Neural progenitor cell (in vitro differentiated cells): ENCODE data around the gene HINT3. TPM values are rescaled to one million over a fixed set of nuclear protein-coding genes. Genes with fewer than 3 reads are reported as not detected.
A peak's percentile ranks its signal among the peaks of the same experiment; 100 is the strongest.

Experiments
- DNase-seq: peaks from one replicate; pipeline ENCODE4 v3.0.0-alpha.2; 2016; ENCODE audit warnings: low spot score
- H2AFZ ChIP-seq: fragments of 200-600 bp; sonication (generic); replicated peaks from 2 replicates; pipeline ENCODE4 v1.6.1; 2016; ENCODE audit warnings: antibody characterized with exemption
- H3F3A ChIP-seq: fragments of 200-600 bp; sonication (generic); 2 replicates; pipeline ENCODE4 v1.6.1; 2016; ENCODE audit warnings: antibody characterized with exemption, low read depth
- H3K27ac ChIP-seq: fragments of 200-600 bp; sonication (generic); 2 replicates; pipeline ENCODE4 v1.5.1; 2016; ENCODE audit warnings: mild to moderate bottlenecking
- H3K27me3 ChIP-seq: fragments of 200-600 bp; sonication (generic); 2 replicates; pipeline ENCODE4 v1.6.1; 2016; ENCODE audit warnings: mild to moderate bottlenecking, moderate library complexity
- H3K36me3 ChIP-seq: fragments of 200-600 bp; sonication (generic); 2 replicates; pipeline ENCODE4 v1.5.1; 2016
- H3K4me1 ChIP-seq: fragments of 200-600 bp; sonication (generic); 2 replicates; pipeline ENCODE4 v1.6.1; 2016; ENCODE audit warnings: mixed run types
- H3K4me2 ChIP-seq: fragments of 200-600 bp; sonication (generic); 2 replicates; pipeline ENCODE4 v1.6.1; 2016
- H3K4me3 ChIP-seq: fragments of 200-600 bp; sonication (generic); 2 replicates; pipeline ENCODE4 v1.5.1; 2016
- H3K79me2 ChIP-seq: fragments of 200-600 bp; sonication (generic); 2 replicates; pipeline ENCODE4 v1.6.1; 2016; ENCODE audit warnings: low read depth
- H3K9ac ChIP-seq: fragments of 200-600 bp; sonication (generic); 2 replicates; pipeline ENCODE4 v1.6.1; 2016
- H3K9me3 ChIP-seq: fragments of 200-600 bp; sonication (generic); 2 replicates; pipeline ENCODE4 v1.5.1; 2016; ENCODE audit warnings: low read depth
- H4K20me1 ChIP-seq: fragments of 200-600 bp; sonication (generic); 2 replicates; pipeline ENCODE4 v1.6.1; 2016; ENCODE audit warnings: low read depth
- H3K27ac Mint-ChIP-seq: 3 replicates; pipeline ENCODE4 v1.8.0; 2021; ENCODE audit warnings: mixed read lengths
- H3K27me3 Mint-ChIP-seq: 2 replicates; pipeline ENCODE4 v1.8.0; 2022; ENCODE audit warnings: low read depth, mild to moderate bottlenecking, inconsistent platforms, moderate library complexity, mixed read lengths; ENCODE audit not compliant: insufficient read depth
- H3K36me3 Mint-ChIP-seq: 3 replicates; pipeline ENCODE4 v1.8.0; 2021; ENCODE audit warnings: mixed read lengths
- H3K4me1 Mint-ChIP-seq: 3 replicates; pipeline ENCODE4 v1.8.0; 2021; ENCODE audit warnings: mixed read lengths
- H3K4me3 Mint-ChIP-seq: 3 replicates; pipeline ENCODE4 v1.8.0; 2021; ENCODE audit warnings: mild to moderate bottlenecking, moderate library complexity, mixed read lengths
- H3K9me3 Mint-ChIP-seq: 3 replicates; pipeline ENCODE4 v1.8.0; 2020; ENCODE audit warnings: mixed read lengths
- EZH2 ChIP-seq: fragments of 200-600 bp; sonication (generic); IDR thresholded peaks from 2 replicates; pipeline ENCODE4 v1.6.1; 2017; ENCODE audit warnings: antibody characterized with exemption, mild to moderate bottlenecking, moderate library complexity
- EZH2phosphoT487 ChIP-seq: fragments of 200-600 bp; sonication (generic); IDR thresholded peaks from 2 replicates; pipeline ENCODE4 v1.6.1; 2017; ENCODE audit warnings: antibody characterized with exemption
- total RNA-seq: library from RNA; depleted of rRNA; stranded (reverse); fragments of >200 nt; gene quantifications from 2 replicates; pipeline ENCODE4 v1.2.3, GENCODE V29; 2015; ENCODE audit warnings: low replicate concordance
- TF ChIP-seq, protein P1 (sequence below): fragments of 200-600 bp; sonication (generic); IDR thresholded peaks from 2 replicates; pipeline ENCODE4 v1.5.1; 2017; ENCODE audit warnings: antibody characterized with exemption, mild to moderate bottlenecking

The HINT3 gene
- total RNA-seq, 1 donor from 2014 or later: 29.6 TPM

DNA sequence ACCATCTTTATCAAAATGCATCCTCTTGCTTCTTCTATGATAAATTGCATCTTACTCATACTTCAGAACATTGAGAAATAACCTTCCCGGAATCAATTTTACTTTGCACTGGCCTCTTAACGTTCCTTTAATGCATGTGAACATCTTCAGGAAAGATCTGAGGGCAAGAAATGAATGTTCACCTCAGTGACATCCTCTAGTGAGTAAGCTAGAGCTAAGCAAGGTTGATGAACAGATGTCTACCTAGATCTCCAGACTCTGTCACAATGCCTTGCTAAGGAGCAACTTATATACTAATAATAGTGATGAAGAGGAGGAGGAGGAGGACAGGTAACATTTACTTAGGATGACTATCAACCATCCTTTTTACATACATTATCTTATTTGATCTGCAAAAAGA, 16.8 kb upstream of the HINT3 start:
- Mint-ChIP-seq H3K36me3 (no peaks in the 10 kb centered on the region), H3K27ac (no peak overlapping the region)
- no peak for DNase-seq

GRCh38 chr6:125940247-125941041, 16.1 kb upstream of the HINT3 start:
- Histone ChIP-seq H3K4me3 (no peak overlapping the region), H3K4me1 (peaks cover 4% of the 10 kb centered on the region), H3K79me2 (no peaks in the 10 kb centered on the region), H3K9me3 (no peaks in the 10 kb centered on the region), H2AFZ (peak overlapping the region; percentile 9), H3F3A (no peaks in the 10 kb centered on the region), H3K27ac (no peak overlapping the region), H3K4me2 (no peak overlapping the region), H4K20me1 (no peaks in the 10 kb centered on the region), H3K9ac (no peak overlapping the region), H3K36me3 (no peaks in the 10 kb centered on the region), H3K27me3 (no peaks in the 10 kb centered on the region)
- Mint-ChIP-seq H3K9me3 (no peaks in the 10 kb centered on the region), H3K36me3 (no peaks in the 10 kb centered on the region), H3K4me3 (no peak overlapping the region), H3K27me3 (no peaks in the 10 kb centered on the region), H3K4me1 (no peaks in the 10 kb centered on the region), H3K27ac (no peak overlapping the region)
- DNase-seq: no peak
- no peak for TF ChIP-seq EZH2

More for the DNA sequence above, 16.8 kb upstream of the HINT3 start:
- H3K4me3 ChIP-seq: no peak overlapping the region
- no peak overlapping the region for H3K27ac ChIP-seq
- H3K9ac ChIP-seq: no peak overlapping the region
- H3K27me3 Mint-ChIP-seq: peaks cover 2% of the 10 kb centered on the region
- no peaks in the 10 kb centered on the region for H3K79me2 ChIP-seq
- no peaks in the 10 kb centered on the region for H3K27me3 ChIP-seq
- H3K4me1 Mint-ChIP-seq: no peaks in the 10 kb centered on the region
- no peaks in the 10 kb centered on the region for H3F3A ChIP-seq
- TF ChIP-seq, protein P1, sequence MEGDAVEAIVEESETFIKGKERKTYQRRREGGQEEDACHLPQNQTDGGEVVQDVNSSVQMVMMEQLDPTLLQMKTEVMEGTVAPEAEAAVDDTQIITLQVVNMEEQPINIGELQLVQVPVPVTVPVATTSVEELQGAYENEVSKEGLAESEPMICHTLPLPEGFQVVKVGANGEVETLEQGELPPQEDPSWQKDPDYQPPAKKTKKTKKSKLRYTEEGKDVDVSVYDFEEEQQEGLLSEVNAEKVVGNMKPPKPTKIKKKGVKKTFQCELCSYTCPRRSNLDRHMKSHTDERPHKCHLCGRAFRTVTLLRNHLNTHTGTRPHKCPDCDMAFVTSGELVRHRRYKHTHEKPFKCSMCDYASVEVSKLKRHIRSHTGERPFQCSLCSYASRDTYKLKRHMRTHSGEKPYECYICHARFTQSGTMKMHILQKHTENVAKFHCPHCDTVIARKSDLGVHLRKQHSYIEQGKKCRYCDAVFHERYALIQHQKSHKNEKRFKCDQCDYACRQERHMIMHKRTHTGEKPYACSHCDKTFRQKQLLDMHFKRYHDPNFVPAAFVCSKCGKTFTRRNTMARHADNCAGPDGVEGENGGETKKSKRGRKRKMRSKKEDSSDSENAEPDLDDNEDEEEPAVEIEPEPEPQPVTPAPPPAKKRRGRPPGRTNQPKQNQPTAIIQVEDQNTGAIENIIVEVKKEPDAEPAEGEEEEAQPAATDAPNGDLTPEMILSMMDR: no peak
- TF ChIP-seq EZH2phosphoT487: no peak
- no peak for TF ChIP-seq EZH2
- H2AFZ ChIP-seq: no peak overlapping the region
- no peaks in the 10 kb centered on the region for H3K36me3 ChIP-seq
- no peak overlapping the region for H3K4me3 Mint-ChIP-seq
- H3K4me2 ChIP-seq: no peak overlapping the region
- no peaks in the 10 kb centered on the region for H4K20me1 ChIP-seq
- H3K9me3 Mint-ChIP-seq: no peaks in the 10 kb centered on the region
- no peaks in the 10 kb centered on the region for H3K9me3 ChIP-seq
- peaks cover 4% of the 10 kb centered on the region for H3K4me1 ChIP-seq

- H2AFZ ChIP-seq: no peak overlapping the region
- H3K27ac ChIP-seq: no peak overlapping the region
- H3K79me2 ChIP-seq: no peaks in the 10 kb centered on the region
- no peak overlapping the region for H3K27ac Mint-ChIP-seq
- peaks cover 4% of the 10 kb centered on the region for H3K4me1 ChIP-seq
- no peaks in the 10 kb centered on the region for H3K36me3 Mint-ChIP-seq
- H3K27me3 ChIP-seq: no peaks in the 10 kb centered on the region
- peak overlapping the region; percentile 2 for H3K9ac ChIP-seq
- no peaks in the 10 kb centered on the region for H3K9me3 ChIP-seq
- H3K27me3 Mint-ChIP-seq: no peaks in the 10 kb centered on the region
- no peaks in the 10 kb centered on the region for H3F3A ChIP-seq
- H3K4me3 ChIP-seq: no peak overlapping the region
- H4K20me1 ChIP-seq: no peaks in the 10 kb centered on the region
- no peak overlapping the region for H3K4me2 ChIP-seq
- TF ChIP-seq, protein P1: no peak
- no peak for TF ChIP-seq EZH2
- TF ChIP-seq EZH2phosphoT487: no peak
- DNase-seq: no peak
- no peaks in the 10 kb centered on the region for H3K36me3 ChIP-seq
- H3K4me3 Mint-ChIP-seq: no peak overlapping the region
- H3K9me3 Mint-ChIP-seq: no peaks in the 10 kb centered on the region
- no peaks in the 10 kb centered on the region for H3K4me1 Mint-ChIP-seq
Observed at GRCh38 chr6:125942672-125943527, 13.7 kb upstream of the HINT3 start.
